AML-193 (cell line): ENCODE results near the gene NKX2-1.

ENCODE experiments used
- DNase-seq, 2 experiments: peaks; one replicate each; lab custom pipeline; 2025; lab: John Stamatoyannopoulos, UW

NKX2-1 gene

DNA sequence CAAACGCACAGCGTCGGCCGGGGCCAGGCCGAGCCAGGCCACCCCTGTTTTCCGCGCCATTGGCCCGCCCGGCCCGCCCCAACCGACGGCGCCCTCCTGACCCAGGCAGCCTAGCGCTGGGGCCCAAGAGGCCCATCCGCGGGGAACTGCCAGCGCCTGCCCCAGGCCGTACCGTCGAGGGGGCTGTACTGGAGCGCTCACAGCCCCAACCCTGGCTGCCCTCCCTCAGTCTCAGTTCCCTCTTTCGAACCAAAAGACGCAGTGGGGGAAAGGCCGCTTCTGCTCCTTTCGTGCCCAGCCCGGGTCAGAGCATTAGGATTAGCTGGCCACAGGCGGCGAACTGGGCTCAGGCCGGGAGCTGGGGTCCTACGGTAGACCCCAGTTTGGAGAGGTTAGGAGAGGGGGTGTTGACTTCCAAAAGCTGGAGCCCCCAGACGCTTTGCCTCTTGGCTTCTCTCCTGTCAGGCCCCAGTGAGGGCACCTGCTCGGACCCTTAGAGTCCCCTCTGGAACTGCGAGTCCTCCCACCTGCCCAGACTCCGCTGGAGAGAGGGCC, 1.9 kb downstream of the NKX2-1 start:
- DNase-seq = no peak

DNA sequence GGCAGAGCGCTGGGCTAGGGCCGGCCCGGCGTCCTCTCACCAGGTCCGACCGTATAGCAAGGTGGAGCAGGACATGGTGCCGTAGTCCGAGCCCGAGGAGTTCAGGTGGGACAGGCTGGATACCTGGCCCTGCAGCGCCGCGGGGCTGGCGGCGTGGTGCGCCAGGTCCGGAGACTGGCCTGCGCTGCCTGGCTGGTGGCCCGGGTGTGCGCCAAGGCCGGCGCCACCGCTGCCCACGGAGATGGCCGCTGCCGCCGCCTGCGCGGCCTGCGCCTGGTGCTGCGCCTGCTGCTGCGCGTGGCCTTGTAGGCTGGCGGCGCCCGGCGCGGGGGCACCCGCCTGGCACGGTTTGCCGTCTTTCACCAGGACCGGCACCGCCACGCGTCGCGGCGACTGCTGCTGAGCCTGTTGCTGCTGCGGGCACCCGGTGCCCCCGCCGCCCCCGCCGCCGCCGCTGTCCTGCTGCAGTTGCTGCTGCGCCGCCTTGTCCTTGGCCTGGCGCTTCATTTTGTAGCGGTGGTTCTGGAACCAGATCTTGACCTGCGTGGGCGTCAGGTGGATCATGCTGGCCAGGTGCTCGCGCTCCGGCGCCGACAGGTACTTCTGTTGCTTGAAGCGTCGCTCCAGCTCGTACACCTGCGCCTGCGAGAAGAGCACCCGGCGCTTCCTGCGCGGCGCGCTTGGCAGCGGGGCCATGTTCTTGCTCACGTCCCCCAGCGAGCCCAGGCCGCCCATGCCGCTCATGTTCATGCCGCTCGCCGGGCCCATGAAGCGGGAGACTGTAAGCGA, 2.6 kb downstream of the NKX2-1 start:
- no peak for DNase-seq

DNA sequence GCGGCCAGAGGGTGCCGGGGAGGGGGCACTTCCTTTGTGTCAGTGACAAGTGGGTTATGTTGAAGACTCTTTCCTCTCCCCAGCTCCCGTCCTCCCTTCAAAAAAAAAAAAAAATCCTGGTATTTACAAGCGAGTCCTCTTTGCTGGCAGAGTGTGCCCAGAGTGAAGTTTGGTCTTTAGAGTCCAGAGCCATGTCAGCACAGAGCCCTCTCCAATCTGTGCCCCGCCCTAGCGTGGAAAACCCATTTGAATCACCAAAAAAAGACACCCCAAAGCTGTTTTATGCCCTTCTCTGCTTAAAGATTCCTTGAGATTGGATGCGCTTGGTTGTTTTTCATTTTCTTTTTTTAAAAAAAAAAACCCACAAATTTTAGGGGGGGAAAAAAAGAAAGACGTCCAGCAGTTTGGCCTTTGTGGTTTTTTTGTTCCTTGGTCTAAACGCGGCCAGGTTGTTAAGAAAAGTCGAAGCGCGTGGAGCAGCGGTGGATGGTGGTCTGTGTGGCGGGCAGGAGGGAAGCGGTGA, 3.3 kb downstream of the NKX2-1 start:
- no peak for DNase-seq

DNA sequence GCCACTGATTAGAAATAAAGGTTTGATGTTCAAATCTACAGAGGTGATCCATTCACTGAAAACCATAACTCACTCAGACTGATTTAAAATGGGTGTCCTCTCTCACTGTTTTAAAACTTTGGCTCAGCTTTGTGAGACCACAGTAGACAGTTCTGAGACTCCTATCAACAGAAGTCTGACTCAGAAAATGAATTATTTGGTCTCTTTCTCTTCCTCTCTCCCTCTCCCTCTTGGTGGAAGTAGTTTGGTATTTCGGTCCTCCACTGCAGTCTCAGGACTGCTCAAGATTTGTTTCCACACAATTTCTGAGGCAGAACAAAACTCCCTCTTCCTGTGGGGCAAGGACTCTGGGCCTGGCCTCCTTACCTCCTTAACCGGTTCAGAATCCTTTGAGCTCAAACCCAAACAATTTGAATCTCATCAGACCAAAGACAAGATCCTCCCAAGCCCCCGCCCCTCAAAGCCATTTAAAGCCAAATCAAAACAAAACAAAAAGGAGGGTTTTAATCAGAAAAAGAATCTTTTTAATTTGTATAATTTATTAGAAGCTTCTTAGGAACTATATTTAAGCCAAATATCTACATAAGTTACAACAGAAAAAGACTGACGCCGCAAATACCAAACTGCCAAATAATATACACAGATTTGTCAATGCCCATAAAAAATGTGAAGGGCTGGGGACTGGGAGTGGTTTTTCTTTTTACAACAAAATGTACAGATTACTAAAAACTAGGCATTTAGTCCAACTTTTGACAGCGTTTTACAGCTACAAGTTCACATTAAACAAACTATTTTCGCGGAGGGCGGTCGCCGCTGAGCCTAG, 3.9 kb downstream of the NKX2-1 start:
- no peak for DNase-seq

DNA sequence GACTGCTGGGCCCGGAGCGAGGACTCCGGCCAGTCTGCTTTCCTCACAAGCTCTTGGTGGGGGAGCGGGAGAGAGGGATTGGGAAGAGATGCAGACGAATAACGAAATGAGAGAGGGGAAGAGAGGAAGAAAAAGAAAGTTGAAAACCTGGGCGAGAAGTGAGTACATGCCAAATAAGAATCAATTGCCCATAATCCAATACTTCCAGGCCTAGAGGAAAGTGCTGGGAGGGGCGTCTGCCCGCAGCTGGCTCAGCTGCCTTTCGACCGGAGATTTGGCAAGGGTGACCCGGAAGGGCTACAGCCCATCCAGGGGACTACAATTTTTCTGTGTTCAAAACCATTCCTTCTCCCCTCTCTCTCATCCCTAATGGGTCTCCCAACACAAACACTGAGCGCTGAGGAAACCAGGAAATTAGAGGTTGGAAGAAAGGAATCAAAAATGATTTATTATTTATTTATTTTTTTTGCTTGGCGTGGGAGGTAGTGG, 4.9 kb downstream of the NKX2-1 start:
- no peak for DNase-seq

DNA sequence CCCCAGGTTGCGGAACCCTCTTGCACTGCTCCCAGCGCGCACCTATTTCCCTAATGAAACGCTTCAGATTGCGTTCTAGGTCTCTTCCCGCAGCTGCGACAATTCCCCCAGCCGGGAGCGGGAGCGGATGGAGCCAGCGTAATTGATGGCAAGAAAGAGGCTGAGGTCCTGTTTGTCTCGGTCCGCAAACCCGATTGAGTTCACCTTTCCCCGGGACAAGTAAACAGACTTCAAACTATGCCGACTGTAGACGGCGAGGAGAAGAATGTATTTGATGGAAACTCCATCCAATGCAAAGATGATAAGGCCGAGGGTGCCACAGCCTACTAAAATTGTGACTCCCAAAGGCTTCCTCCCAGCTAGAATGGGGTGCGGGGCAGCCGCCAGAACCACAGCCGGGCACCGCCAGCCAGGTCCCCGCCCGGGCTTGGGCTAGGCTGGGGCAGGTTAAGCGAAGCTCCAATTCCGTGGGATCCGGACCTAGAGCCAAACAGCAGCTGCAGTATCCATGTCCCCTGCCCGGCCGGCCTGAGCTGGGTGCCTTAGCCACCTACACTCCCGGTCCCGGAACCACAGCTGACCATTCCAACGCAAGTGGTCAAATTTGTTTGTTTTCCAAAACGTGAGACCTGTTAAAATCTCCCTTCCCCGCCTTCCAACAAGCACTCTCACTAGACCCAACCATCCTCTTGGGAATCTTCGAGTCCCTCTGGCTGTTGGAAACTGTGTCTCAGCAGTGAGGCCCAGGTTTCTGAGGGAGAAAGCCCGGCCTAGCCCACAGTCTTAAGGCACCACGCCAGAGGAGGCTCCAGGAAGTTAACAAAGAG, 5.5 kb downstream of the NKX2-1 start:
- DNase-seq = no peak

DNA sequence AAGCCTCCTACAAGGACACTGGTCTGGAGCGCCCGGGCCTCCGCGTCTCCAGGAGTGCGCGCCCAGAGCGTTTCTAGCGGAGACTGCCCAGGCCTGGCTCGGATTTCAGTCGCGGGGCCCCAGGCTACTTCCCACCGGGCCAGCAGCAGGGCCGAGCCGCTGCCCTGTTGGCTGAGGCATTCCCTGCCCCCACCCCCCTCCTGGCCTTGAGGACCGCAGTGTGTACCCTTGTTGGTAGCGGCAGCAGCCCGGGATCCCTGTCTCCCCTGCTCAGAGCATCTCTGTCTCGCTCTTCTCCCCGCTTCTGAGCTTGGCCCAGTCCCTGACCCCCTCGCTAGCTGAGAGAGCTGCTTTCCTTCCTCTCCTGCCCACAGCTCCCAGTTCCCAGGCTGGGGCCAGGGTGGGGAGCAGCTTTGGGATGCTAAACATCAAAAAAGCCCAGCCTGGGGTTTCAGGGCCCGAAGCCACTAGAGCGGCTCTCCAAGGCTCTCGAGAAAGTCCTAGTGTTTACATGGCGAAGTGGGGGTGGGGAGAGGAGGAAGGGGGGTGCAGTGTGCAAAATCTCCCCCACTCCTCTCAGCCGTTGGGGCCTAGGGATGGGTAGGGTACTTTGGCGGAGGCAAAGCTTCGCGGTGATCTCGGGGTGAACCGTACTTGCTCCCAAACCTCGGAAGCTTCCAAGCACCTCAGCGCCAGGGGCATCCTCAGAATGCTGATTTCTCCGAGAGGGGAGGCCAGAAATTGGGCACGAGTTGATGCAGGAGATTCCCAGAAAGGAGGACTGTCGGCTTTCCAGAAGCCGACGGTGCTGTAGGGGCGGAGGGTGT, 6.4 kb downstream of the NKX2-1 start:
- DNase-seq = no peak

DNA sequence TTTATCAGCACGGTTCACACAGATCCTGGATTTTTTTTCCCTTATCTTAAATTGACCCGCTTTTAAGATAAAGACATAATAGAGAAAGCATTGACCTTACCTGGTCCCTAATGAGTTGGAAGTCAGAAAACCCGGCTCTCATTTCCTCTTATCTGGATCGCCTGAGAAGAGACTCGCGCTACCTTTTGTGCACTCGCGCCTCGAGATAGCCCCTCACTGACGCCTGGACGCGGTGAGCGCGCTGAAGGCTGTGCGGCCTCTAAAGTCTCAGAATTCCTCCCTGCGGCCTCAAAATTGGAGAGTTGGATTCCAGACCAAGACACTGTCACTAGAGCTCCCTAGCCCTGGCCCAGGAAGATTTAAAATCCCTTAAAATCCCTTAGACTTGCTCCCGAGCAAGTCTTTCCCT, 7.0 kb downstream of the NKX2-1 start:
- no peak for DNase-seq

DNA sequence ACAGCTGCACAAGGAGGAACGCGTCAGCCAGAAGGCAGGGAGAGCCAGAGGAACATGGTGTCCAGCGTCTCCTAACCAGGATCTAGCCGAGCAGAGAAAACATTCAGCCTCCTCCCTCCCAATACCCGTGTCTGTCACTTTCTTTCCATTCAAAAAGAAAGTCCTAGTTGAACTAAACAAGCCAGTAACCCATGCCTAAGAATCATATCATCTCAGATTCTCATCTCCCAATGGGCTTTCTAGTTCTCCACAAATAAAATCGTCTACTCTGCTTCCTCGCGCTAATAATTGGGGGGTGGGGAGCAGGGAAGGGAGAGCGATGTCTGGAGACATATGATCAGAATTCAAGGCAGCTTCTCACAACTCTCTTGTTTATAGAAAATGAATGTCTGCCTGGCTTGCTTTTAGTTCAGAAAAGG, 7.4 kb downstream of the NKX2-1 start:
- DNase-seq = no peak

DNA sequence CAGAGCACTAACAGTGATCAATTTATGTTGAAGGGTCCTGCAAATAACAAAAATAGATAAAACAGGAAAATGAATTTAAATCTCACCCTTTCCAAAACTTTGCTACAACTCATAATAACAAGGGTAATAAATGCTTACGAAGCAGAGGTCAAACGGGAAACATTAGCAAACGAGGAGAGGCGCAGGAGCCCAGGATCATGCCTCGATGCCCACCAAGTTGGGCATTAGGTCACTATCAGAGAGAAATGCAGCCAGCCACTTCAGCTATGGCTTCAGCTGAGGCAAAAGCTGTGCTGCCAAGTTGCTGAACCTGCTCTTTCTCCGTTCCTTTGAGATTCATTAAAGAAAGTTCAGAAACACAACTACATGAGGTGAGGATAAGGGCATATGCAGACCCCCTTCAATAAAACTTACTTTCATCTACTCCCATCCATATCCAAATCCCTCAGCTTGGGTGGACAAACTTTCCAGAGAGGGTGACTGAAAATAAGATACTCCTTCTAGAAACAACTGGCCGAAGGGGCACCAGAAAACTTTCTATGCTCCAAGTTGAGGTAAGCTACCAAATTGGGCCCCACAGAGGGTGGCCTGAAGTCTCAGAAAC, 7.9 kb downstream of the NKX2-1 start:
- no peak for DNase-seq

DNA sequence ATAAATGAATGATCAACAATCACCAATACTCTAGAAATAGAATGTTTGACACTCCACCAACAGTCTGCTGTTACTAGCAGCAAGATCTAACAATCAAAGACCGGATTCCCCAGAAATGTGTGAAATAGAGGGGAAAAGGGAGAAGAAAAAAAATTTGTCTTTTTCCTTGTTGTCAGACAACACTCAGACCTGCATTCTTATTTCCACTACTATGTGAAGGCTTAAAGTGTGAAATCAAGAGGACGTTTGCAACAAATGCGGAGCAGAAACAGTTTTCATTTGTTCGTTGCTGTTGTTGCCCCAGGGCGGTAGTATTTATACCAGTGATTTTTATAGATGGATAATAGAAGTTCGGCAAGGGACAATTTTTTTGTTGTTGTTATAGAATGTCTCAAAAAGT, 9.2 kb downstream of the NKX2-1 start:
- no peak for DNase-seq

DNA sequence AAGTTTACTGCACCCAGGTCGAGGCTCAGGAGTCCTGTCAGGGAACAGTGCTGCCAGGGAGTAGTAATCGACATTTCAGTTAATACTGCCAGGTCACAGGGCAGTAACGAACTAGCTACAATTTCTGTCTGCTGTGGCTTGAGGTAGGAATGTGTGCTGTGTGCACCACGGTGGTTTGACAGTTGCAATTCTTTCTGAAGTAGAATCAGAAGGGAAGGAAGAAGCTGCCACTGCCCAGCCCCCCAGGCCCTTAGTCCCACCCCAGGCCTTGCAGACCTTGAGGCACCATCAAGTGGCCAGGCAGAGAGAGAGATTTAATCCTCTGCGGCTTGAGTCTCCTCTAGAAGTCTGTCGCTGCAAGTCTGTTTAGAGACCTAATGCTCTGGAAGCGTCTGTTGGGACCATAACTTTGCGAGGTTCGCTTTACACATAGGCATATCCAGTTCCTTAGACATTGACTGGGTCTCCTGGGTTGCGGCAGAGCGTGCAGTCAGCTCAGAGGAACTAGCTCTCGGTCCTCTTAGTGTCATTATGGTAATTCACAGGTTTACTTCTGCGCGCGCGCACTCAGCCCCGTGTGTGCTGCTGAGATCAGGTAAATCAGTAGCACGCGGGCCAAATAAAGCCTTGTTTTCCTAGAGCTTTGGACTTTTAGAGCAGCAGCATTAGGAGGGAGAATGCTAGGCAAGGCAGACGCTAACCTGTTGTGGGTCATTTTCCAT, 9.8 kb downstream of the NKX2-1 start:
- DNase-seq = no peak

DNA sequence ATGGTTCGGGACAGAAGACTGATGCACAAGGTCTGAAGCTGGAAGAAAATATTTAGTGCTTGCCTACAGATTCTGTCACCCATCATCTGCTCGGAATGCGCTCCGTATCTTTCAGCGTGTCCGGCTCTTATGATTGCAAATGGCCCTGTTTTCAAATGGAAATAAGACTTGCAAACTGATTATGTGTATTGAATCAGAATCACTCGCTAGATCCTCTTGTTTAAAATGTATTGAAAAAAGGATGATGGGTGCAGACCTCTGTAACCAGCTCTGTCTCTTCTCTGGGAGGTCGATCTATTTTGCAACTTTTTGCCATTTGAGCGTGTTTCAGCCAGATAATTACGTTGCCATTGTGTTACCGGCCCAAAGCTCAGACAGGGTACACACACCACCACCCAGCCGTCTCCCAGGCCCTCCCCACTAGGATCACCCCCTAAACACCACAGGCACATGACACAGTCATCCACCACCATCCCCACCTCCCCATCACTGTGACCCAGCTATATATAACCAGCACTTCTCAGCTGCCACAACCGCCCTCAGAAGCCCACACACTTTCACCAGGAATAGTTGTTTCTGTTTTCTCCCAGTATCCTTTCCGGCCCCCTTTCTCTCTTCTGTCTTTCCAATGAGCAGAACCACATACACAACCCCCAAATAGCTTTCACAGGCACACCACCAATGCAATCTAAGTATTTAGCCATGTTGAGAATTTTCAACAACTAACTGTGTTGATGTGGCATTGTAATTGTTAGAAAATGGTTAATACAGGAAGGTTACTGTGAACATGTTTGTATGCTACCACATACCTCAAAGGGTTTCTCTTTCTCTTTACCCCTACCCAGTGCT, 10.7 kb downstream of the NKX2-1 start:
- DNase-seq = no peak

DNA sequence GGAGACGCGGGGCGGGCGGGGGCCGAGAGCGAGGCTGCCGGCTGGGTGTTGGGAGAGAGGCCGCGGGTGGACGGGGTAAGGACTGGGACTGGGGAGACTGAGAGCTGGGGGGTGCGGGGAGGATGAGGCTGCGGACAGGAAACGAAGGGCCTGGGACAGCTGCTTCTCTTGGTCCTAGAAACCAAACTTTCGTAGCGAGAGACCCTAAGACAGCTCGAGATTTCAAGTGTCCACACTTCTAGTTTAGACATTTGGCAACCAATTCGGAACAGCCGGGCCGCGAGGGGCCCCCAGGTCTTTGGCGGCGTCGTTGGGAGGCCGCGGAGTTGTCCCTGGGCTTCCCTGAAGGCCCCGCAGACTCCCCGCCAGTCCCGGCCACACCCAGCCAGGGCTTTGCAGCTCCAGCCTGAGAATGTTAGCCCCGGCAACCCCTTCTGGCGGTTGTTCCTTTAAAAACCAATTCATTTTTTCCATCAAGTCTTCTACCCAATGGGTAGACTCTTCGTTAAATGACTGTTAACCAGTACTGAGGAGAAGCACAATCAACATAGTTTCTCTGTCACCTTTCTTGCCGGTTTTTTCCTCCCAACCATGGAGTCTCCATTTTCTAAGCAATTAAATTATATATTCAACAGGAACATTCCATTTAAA, 11.5 kb downstream of the NKX2-1 start:
- DNase-seq = no peak

DNA sequence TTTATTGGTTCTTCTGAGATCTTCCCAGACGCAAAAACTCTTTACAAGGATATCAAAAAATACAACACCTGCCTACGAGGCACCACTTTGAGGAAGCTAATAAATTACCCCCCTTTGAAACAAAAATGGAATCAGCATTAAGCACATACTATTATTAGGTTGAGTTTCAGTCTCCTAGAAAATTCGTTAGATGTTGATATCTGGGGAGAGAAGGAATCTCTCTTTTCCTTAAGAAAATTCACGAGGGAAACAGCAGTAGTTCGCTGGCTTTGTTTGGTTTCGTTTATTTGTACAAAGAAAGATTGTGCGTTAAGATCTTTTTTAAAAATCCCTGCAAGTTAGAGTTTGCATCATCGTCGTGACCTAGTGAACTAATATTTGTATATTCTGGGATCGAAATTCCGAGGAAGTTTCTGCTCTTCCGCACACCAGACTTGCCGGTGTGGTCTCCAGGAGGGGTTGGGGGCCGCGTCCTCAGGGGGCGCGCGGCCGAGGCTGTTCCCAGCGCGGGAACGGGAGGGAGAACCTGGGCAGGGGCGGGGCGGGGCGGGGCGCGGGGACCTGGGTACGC, 12.1 kb downstream of the NKX2-1 start:
- DNase-seq = no peak

DNA sequence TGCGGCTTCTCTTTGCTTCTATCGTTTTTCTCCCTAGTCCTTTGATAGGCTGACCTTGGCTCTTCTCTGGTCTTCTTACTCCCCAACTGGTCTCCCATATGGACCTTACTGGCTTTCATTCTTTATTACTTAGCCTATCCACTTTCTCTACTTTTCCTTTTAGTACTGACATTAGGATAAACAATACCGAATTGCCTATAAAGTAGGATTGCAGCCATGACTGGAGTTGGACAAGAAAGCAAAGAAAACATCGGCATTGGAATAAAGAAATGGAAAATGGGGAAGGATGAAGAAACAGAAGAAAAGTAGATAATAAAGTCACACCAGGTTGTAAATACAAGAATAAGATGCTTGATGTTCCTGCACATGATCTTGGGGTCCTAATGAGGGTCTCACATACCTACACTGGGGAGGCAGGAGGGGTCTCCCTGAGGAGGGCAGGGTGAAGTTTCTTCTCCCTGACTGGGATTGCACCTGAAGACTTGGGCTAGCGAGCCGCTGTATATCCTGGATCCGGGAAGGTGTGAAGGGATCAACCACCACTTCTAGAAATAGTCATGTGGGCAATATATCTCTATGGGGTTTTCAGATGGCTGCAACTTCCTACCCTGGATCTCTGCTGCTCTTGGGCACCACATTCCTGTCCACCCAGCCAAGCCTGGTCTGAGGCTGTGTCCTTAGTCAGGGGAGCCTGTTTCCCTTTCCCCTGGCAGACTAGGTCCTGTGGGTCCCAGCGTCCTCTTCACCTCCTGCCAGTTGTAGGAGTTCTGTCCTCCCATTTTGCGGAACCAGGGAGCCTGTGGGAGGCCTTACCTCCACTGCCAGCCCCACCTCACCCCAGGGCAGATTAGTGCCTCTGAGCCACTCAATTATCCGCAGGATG, 13.1 kb downstream of the NKX2-1 start:
- no peak for DNase-seq
